PC-3 (cell line): ENCODE data around the gene AGER.

Experiments used
- EZH2phosphoT487 ChIP-seq: fragments of 300-600 bp; sonication (generic); IDR thresholded peaks from 2 replicates; pipeline ENCODE4 v1.6.1; 2018; ENCODE audit warnings: mild to moderate bottlenecking, antibody characterized with exemption, low read length, borderline replicate concordance
- TF ChIP-seq, protein P1 (sequence below): fragments of 300-600 bp; sonication (generic); conservative IDR thresholded peaks from 2 replicates; pipeline ENCODE4 v1.5.1; 2017; ENCODE audit warnings: antibody characterized with exemption, low read depth, mild to moderate bottlenecking, low read length

DNA sequence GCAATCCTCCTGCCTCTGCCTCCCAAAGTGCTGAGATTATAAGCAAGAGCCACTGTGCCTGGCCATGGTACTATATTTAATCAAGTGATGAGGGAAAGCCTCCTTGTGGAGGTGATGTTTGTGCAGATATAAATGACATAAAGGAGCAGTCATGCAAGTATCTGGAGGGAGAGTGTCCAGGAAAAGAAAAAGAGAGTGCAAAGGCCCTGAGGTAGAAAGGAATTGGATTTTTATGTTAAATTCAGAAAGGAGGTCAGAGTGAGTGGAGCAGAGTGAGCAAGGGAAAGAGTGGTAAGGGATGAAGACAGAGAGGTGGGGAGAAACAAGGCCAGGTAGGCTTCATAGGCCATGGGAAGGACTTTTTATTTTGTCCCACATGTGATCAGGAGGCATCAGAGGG, 46.6 kb downstream of the AGER start:
- TF ChIP-seq, protein P1, sequence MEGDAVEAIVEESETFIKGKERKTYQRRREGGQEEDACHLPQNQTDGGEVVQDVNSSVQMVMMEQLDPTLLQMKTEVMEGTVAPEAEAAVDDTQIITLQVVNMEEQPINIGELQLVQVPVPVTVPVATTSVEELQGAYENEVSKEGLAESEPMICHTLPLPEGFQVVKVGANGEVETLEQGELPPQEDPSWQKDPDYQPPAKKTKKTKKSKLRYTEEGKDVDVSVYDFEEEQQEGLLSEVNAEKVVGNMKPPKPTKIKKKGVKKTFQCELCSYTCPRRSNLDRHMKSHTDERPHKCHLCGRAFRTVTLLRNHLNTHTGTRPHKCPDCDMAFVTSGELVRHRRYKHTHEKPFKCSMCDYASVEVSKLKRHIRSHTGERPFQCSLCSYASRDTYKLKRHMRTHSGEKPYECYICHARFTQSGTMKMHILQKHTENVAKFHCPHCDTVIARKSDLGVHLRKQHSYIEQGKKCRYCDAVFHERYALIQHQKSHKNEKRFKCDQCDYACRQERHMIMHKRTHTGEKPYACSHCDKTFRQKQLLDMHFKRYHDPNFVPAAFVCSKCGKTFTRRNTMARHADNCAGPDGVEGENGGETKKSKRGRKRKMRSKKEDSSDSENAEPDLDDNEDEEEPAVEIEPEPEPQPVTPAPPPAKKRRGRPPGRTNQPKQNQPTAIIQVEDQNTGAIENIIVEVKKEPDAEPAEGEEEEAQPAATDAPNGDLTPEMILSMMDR: no peak
- no peak for TF ChIP-seq EZH2phosphoT487
